Measurements from ENCODE around the gene RYR3.

Gene RYR3

GRCh38 chr15:33341953-33342352 lies 31.2 kb downstream of the RYR3 start:
- H3K4me1 ChIP-seq (ENCODE audit: control insufficient read depth, insufficient read depth, low read length) = no peaks in the 10 kb centered on the region
- no peak overlapping the region for H3K27ac ChIP-seq (ENCODE audit: extremely low read depth, low read depth, low read length)
- H3K9me3 ChIP-seq (ENCODE audit: control insufficient read depth, insufficient read depth, low read depth, low read length) = no peaks in the 10 kb centered on the region
- CTCF ChIA-PET = no interaction called here
- POLR2A ChIA-PET = no interaction called here
- no peaks in the 10 kb centered on the region for H3K36me3 ChIP-seq (ENCODE audit: control insufficient read depth in 2 of 2, insufficient read depth in 1 of 2, low read length in 2 of 2)
- no peak overlapping the region for H3K4me3 ChIP-seq (ENCODE audit: low read depth, low read length)
- no peak for TF ChIP-seq ZNF530 (tag by site-specific recombination; IDR thresholded peaks at IDR 0.05; ENCODE audit: low read depth)
- TF ChIP-seq ZNF202 (tag by site-specific recombination; IDR thresholded peaks at IDR 0.05; ENCODE audit: borderline replicate concordance) = no peak
- TF ChIP-seq ZFHX2 (tag by site-specific recombination; conservative IDR thresholded peaks at IDR 0.05) = peak; percentile 78
- no peak for TF ChIP-seq TCF7L2 (IDR thresholded peaks at IDR 0.05; ENCODE audit: borderline replicate concordance, low read depth, low read length)
- peak; percentile 71; the same call in 1 of the 2 replicates for TF ChIP-seq EGR2 (tag by site-specific recombination; IDR thresholded peaks at IDR 0.05; ENCODE audit: low read depth)
- no peak for TF ChIP-seq ZNF701 (tag by site-specific recombination; IDR thresholded peaks at IDR 0.05)
- TF ChIP-seq ZSCAN18 (tag by site-specific recombination; IDR thresholded peaks at IDR 0.05) = no peak
- no peak for TF ChIP-seq MYNN (tag by site-specific recombination; IDR thresholded peaks at IDR 0.05; ENCODE audit: borderline replicate concordance)
- TF ChIP-seq ZNF311 (tag by site-specific recombination; IDR thresholded peaks at IDR 0.05; ENCODE audit: borderline replicate concordance) = no peak
- no peak for TF ChIP-seq ZNF426 (tag by site-specific recombination; IDR thresholded peaks at IDR 0.05)
- TF ChIP-seq ZNF549 (tag by site-specific recombination; IDR thresholded peaks at IDR 0.05) = no peak
- no peak for TF ChIP-seq HOXD13 (CRISPR knock-in tag; IDR thresholded peaks at IDR 0.05; ENCODE audit: borderline replicate concordance)
- TF ChIP-seq ZNF544 (tag by site-specific recombination; IDR thresholded peaks at IDR 0.05) = no peak
- TF ChIP-seq ZNF350 (tag by site-specific recombination; IDR thresholded peaks at IDR 0.05) = no peak
- TF ChIP-seq INSM2 (tag by site-specific recombination; IDR thresholded peaks at IDR 0.05) = no peak
- no peak for TF ChIP-seq KLF8 (tag by site-specific recombination; IDR thresholded peaks at IDR 0.05)
- no peak for TF ChIP-seq ZNF239 (tag by site-specific recombination; IDR thresholded peaks at IDR 0.05)

- no peaks in the 10 kb centered on the region for H3K36me3 ChIP-seq (ENCODE audit: control insufficient read depth in 2 of 2, insufficient read depth in 1 of 2, low read length in 2 of 2)
- H3K4me1 ChIP-seq (ENCODE audit: control insufficient read depth, insufficient read depth, low read length) = no peaks in the 10 kb centered on the region
- no peak overlapping the region for H3K4me3 ChIP-seq (ENCODE audit: low read depth, low read length)
- H3K9me3 ChIP-seq (ENCODE audit: control insufficient read depth, insufficient read depth, low read depth, low read length) = no peaks in the 10 kb centered on the region
- CTCF ChIA-PET = no interaction called here
- no peak overlapping the region for H3K27ac ChIP-seq (ENCODE audit: extremely low read depth, low read depth, low read length)
- POLR2A ChIA-PET = no interaction called here
- TF ChIP-seq AEBP2 (tag by site-specific recombination; IDR thresholded peaks at IDR 0.05; ENCODE audit: borderline replicate concordance) (no peak), ZNF266 (tag by site-specific recombination; IDR thresholded peaks at IDR 0.05; ENCODE audit: low read depth) (no peak), ZFP37 (tag by site-specific recombination; IDR thresholded peaks at IDR 0.05) (no peak), PBX3 (CRISPR knock-in tag; IDR thresholded peaks at IDR 0.05) (no peak), BCL11B (tag by site-specific recombination; IDR thresholded peaks at IDR 0.05; ENCODE audit: low read depth) (no peak), ZNF133 (tag by site-specific recombination; IDR thresholded peaks at IDR 0.05) (no peak), PRDM2 (tag by site-specific recombination; IDR thresholded peaks at IDR 0.05; ENCODE audit: borderline replicate concordance) (no peak), ZNF112 (tag by site-specific recombination; IDR thresholded peaks at IDR 0.05) (no peak), ZNF747 (tag by site-specific recombination; IDR thresholded peaks at IDR 0.05) (no peak)
These were observed 32.5 kb downstream of the RYR3 start for GRCh38 chr15:33343275-33343674.

All from HEK293 (cell line).